ENCODE measurements around the gene TMEM131. TPM values are rescaled to one million over a fixed set of nuclear protein-coding genes. Genes with fewer than 3 reads are reported as not detected.

The TMEM131 gene
- total and polyA plus RNA-seq, 10 of the 15 experiments (the other 5 are each of a cell fraction or from before 2014, with no cell fraction given), result 6.0 to 48.2 (median 23.2) TPM

GRCh38 chr2:98037666-98038336 is 42.1 kb upstream of the TMEM131 start:
- Histone ChIP-seq H3K4me1 (ENCODE audit: control insufficient read depth, insufficient read depth, low read length) (no peaks in the 10 kb centered on the region), H2AFZ (ENCODE audit: control insufficient read depth, low read depth, low read length) (no peak overlapping the region), H3K9ac (ENCODE audit: control insufficient read depth, insufficient read depth, low read length) (no peak overlapping the region), H3K27me3 (replicated peaks in 1 of 2; ENCODE audit: control insufficient read depth in 2 of 2, insufficient read depth in 2 of 2, low read length in 1 of 2) (no peaks in the 10 kb centered on the region; a peak in 1 of 4 replicates), H3K4me3 (no peak overlapping the region), H3K36me3 (ENCODE audit: control insufficient read depth in 2 of 2, insufficient read depth in 2 of 2, low read length in 1 of 2) (no peaks in the 10 kb centered on the region), H3K9me3 (replicated peaks; ENCODE audit: control insufficient read depth, insufficient read depth, low read length) (no peaks in the 10 kb centered on the region), H4K20me1 (ENCODE audit: control insufficient read depth, insufficient read depth) (no peaks in the 10 kb centered on the region), H3K4me2 (ENCODE audit: control insufficient read depth, insufficient read depth) (no peak overlapping the region), H3K79me2 (ENCODE audit: control insufficient read depth, insufficient read depth, low read length) (no peaks in the 10 kb centered on the region), H3K27ac (ENCODE audit: control insufficient read depth, insufficient read depth) (no peak overlapping the region)
- ATAC-seq (no peak), FAIRE-seq (no peak), DNase-seq (ENCODE audit: low read depth, low spot score) (no peak)
- ChIA-PET SMC1A (ENCODE audit: uncharacterized antibody, unreplicated experiment) (interaction anchor here (0.7 to 2.0 kb wide), 6 partner anchors 10 to 228 kb away, joined by 3 to 8 read pairs (median 4); no protein-coding TSS in a partner anchor), CTCF (interaction anchor here (0.6 to 1.8 kb wide), 3 partner anchors 10 to 123 kb away, joined by 3 to 7 read pairs (median 4); no protein-coding TSS in a partner anchor), RAD21 (ENCODE audit: unreplicated experiment) (interaction anchor here (0.9 kb wide), 1 partner anchor 91 kb away, joined by 3 read pairs; no protein-coding TSS in a partner anchor), POLR2A (interaction anchor here (1.1 to 1.8 kb wide), 2 partner anchors 10 to 11 kb away, joined by 3 to 4 read pairs; no protein-coding TSS in a partner anchor)
- TF ChIP-seq ATF2 (IDR thresholded peaks at IDR 0.05; ENCODE audit: low read length), result no peak
- TF ChIP-seq MTA2 (IDR thresholded peaks at IDR 0.05; ENCODE audit: low read depth), result no peak
- TF ChIP-seq REST (IDR thresholded peaks at IDR 0.05; ENCODE audit: low read depth, low read length), result no peak
- no peak for TF ChIP-seq POLR2AphosphoS2 (IDR thresholded peaks at IDR 0.05; ENCODE audit: low read depth, low read length)
- no peak for TF ChIP-seq PAX8 (IDR thresholded peaks at IDR 0.05)
- TF ChIP-seq CHD1 (IDR thresholded peaks at IDR 0.05; ENCODE audit: low read depth, low read length), result no peak
- no peak for TF ChIP-seq PRDM15 (CRISPR knock-in tag; IDR thresholded peaks at IDR 0.05)
- no peak for TF ChIP-seq SUPT20H (IDR thresholded peaks at IDR 0.05; ENCODE audit: borderline replicate concordance, control insufficient read depth, low read depth, low read length)
- no peak for TF ChIP-seq RFX5 (IDR thresholded peaks at IDR 0.05; ENCODE audit: low read depth, low read length)
- TF ChIP-seq MEF2B (IDR thresholded peaks at IDR 0.05; ENCODE audit: partially characterized antibody, poor library complexity, severe bottlenecking), result no peak
- no peak for TF ChIP-seq NR2C2 (IDR thresholded peaks at IDR 0.05; ENCODE audit: borderline replicate concordance, control insufficient read depth, insufficient read length, low read depth)
- no peak for TF ChIP-seq WRNIP1 (IDR thresholded peaks at IDR 0.05; ENCODE audit: borderline replicate concordance, low read depth, low read length)
- BruUV-seq (replicated peaks), result no TSS peak
- WGBS (ENCODE audit: insufficient coverage, insufficient replicate concordance, low lambda C conversion rate, missing lambda C conversion rate), result 45% methylated on average over 2 of the region's 2 CpGs
- intact Hi-C loops (cut with micrococcal nuclease; ENCODE audit: unreplicated experiment) (no loop called here), in situ Hi-C loops (cut with MboI) (no loop called here)

Measured in GM12878 (cell line).